IMR-90 (cell line): ENCODE measurements around the gene GPR45. TPM values are rescaled to one million over a fixed set of nuclear protein-coding genes. Genes with fewer than 3 reads are reported as not detected.

ENCODE experiments used
- ATAC-seq: fragments of 200-7000 bp; cut with Tn5 transposase; 2 replicates; pipeline ENCODE4 v1.9.1; 2020; ENCODE audit warnings: low read depth, mild to moderate bottlenecking, moderate library complexity
- BruUV-seq: library from RNA; stranded (reverse); fragments of 400-500 nt; replicated peaks from 2 replicates; lab custom pipeline; 2021; lab: Mats Ljungman, UMichigan
- CTCF ChIA-PET: fragments of 300-600 bp; formaldehyde crosslinking; extraction: SDS; loops from one replicate; lab custom pipeline; 2021; ENCODE audit warnings: antibody characterized with exemption; lab: Yijun Ruan, JAX
- POLR2A ChIA-PET: fragments of 300-600 bp; sonication (Branson Sonifier 250); formaldehyde crosslinking; loops from one replicate; lab custom pipeline; 2022; ENCODE audit warnings: antibody characterized with exemption; ENCODE audit not compliant: unreplicated experiment; lab: Charles Lee
- DNase-seq: peaks from one replicate; pipeline ENCODE4 v3.0.0; 2013
- H2AFZ ChIP-seq: replicated peaks from 2 replicates; pipeline ENCODE3; 2013; ENCODE audit warnings: low read length, mild to moderate bottlenecking; ENCODE audit not compliant: poor library complexity
- H2AK5ac ChIP-seq: 2 replicates; pipeline ENCODE4 v1.6.1; 2013; ENCODE audit warnings: low read depth, low read length, inconsistent platforms
- H2AK9ac ChIP-seq: replicated peaks from 2 replicates; pipeline ENCODE3; 2013; ENCODE audit warnings: mild to moderate bottlenecking, low read depth, low read length, moderate library complexity; ENCODE audit not compliant: poor library complexity
- H2BK120ac ChIP-seq: 2 replicates; pipeline ENCODE4 v1.6.1; 2013; ENCODE audit warnings: low read depth, low read length, inconsistent platforms
- H2BK15ac ChIP-seq: 3 replicates; pipeline ENCODE4 v1.6.1; 2013; ENCODE audit warnings: low read depth, low read length, inconsistent platforms
- H2BK20ac ChIP-seq: 2 replicates; pipeline ENCODE4 v1.6.1; 2013; ENCODE audit warnings: low read depth, mild to moderate bottlenecking, inconsistent platforms, low read length, moderate library complexity
- H2BK5ac ChIP-seq: 2 replicates; pipeline ENCODE4 v1.6.1; 2013; ENCODE audit warnings: mild to moderate bottlenecking, low read depth, low read length, inconsistent platforms; ENCODE audit not compliant: poor library complexity, severe bottlenecking
- H3K14ac ChIP-seq: replicated peaks from 2 replicates; pipeline ENCODE4 v1.6.1; 2013; ENCODE audit warnings: low read depth, low read length, inconsistent platforms
- H3K18ac ChIP-seq: 2 replicates; pipeline ENCODE4 v1.6.1; 2013; ENCODE audit warnings: low read depth, low read length, control low read depth
- H3K23ac ChIP-seq: 2 replicates; pipeline ENCODE4 v1.6.1; 2013; ENCODE audit warnings: low read depth, low read length, inconsistent platforms
- H3K27ac ChIP-seq: 2 replicates; pipeline ENCODE4 v1.5.1; 2013; ENCODE audit warnings: mild to moderate bottlenecking, control low read depth, low read length; ENCODE audit not compliant: insufficient read depth
- H3K27me3 ChIP-seq: 2 replicates; pipeline ENCODE4 v1.6.1; 2013; ENCODE audit warnings: low read length; ENCODE audit not compliant: control insufficient read depth, insufficient read depth
- H3K36me3 ChIP-seq: 2 replicates; pipeline ENCODE4 v1.6.1; 2013; ENCODE audit warnings: low read length, mixed read lengths; ENCODE audit not compliant: control insufficient read depth, insufficient read depth
- H3K4ac ChIP-seq: 2 replicates; pipeline ENCODE4 v1.6.1; 2013; ENCODE audit warnings: low read depth, low read length, inconsistent platforms
- H3K4me1 ChIP-seq: 2 replicates; pipeline ENCODE4 v1.6.1; 2013; ENCODE audit warnings: low read length, mixed read lengths; ENCODE audit not compliant: control insufficient read depth, insufficient read depth
- H3K4me2 ChIP-seq: 2 replicates; pipeline ENCODE4 v1.6.1; 2013; ENCODE audit warnings: low read depth, mild to moderate bottlenecking, control low read depth, low read length, moderate library complexity
- H3K4me3 ChIP-seq: 2 replicates; pipeline ENCODE4 v1.5.1; 2013; ENCODE audit warnings: low read depth, mild to moderate bottlenecking, control low read depth, low read length, moderate library complexity; ENCODE audit not compliant: insufficient read depth
- H3K56ac ChIP-seq: 2 replicates; pipeline ENCODE4 v1.6.1; 2013; ENCODE audit warnings: low read length, inconsistent platforms; ENCODE audit not compliant: insufficient read depth; ENCODE audit errors: extremely low read depth
- H3K79me1 ChIP-seq, 2 experiments: 2 replicates each; pipeline ENCODE4 v1.6.1; 2013; ENCODE audit warnings: low read length in 2 of 2, inconsistent platforms in 1 of 2, low read depth in 1 of 2
- H3K9ac ChIP-seq: 2 replicates; pipeline ENCODE4 v1.6.1; 2013; ENCODE audit warnings: low read depth, low read length, control low read depth
- H3K9me1 ChIP-seq: 2 replicates; pipeline ENCODE4 v1.6.1; 2013; ENCODE audit warnings: low read length, inconsistent platforms; ENCODE audit not compliant: insufficient read depth
- H3K9me3 ChIP-seq: 2 replicates; pipeline ENCODE4 v1.6.1; 2013; ENCODE audit warnings: low read length; ENCODE audit not compliant: control insufficient read depth, insufficient read depth
- H4K20me1 ChIP-seq: 2 replicates; pipeline ENCODE4 v1.6.1; 2013; ENCODE audit warnings: low read length, inconsistent platforms; ENCODE audit not compliant: insufficient read depth
- H4K5ac ChIP-seq: 2 replicates; pipeline ENCODE4 v1.6.1; 2013; ENCODE audit warnings: mild to moderate bottlenecking, low read depth, low read length, control low read depth
- H4K8ac ChIP-seq, 2 experiments: 2 replicates each; pipeline ENCODE4 v1.6.1; 2013; ENCODE audit warnings: low read depth in 2 of 2, low read length in 2 of 2, control low read depth in 1 of 2, inconsistent platforms in 1 of 2
- H4K91ac ChIP-seq: 2 replicates; pipeline ENCODE4 v1.6.1; 2013; ENCODE audit warnings: low read depth, low read length, inconsistent platforms; ENCODE audit not compliant: insufficient read depth
- BHLHE40 ChIP-seq: fragments of 150-350 bp; IDR thresholded peaks from 2 replicates; pipeline ENCODE4 v1.6.1; 2016; ENCODE audit warnings: mild to moderate bottlenecking, low read depth, low read length
- CHD1 ChIP-seq: IDR thresholded peaks from 2 replicates; pipeline ENCODE4 v1.6.1; 2012; ENCODE audit warnings: low read depth, low read length, improper control_type of control experiment
- ELK1 ChIP-seq: fragments of 150-350 bp; IDR thresholded peaks from 2 replicates; pipeline ENCODE4 v1.6.1; 2016; ENCODE audit warnings: low read depth, mild to moderate bottlenecking, low read length, moderate library complexity, borderline replicate concordance
- FOS ChIP-seq: fragments of 150-350 bp; IDR thresholded peaks from 2 replicates; pipeline ENCODE4 v1.6.1; 2016; ENCODE audit warnings: low read depth, low read length
- MAFK ChIP-seq: IDR thresholded peaks from 2 replicates; pipeline ENCODE4 v1.6.1; 2012; ENCODE audit warnings: low read depth, low read length, improper control_type of control experiment
- MAZ ChIP-seq: IDR thresholded peaks from 2 replicates; pipeline ENCODE4 v1.6.1; 2012; ENCODE audit warnings: low read depth, mild to moderate bottlenecking, low read length, improper control_type of control experiment, moderate library complexity, borderline replicate concordance
- NFE2L2 ChIP-seq: fragments of 150-350 bp; IDR thresholded peaks from 2 replicates; pipeline ENCODE4 v1.6.1; 2016; ENCODE audit warnings: low read depth, mild to moderate bottlenecking, low read length
- POLR2A ChIP-seq: IDR thresholded peaks from 2 replicates; pipeline ENCODE4 v1.6.1; 2012; ENCODE audit warnings: mild to moderate bottlenecking, low read depth, low read length
- RAD21 ChIP-seq: IDR thresholded peaks from 2 replicates; pipeline ENCODE4 v1.6.1; 2012; ENCODE audit warnings: low read length, improper control_type of control experiment
- RCOR1 ChIP-seq: IDR thresholded peaks from 2 replicates; pipeline ENCODE4 v1.6.1; 2012; ENCODE audit warnings: mild to moderate bottlenecking, low read length, improper control_type of control experiment; ENCODE audit not compliant: insufficient replicate concordance
- SMC3 ChIP-seq: fragments of 150-350 bp; IDR thresholded peaks from 2 replicates; pipeline ENCODE4 v1.6.1; 2016; ENCODE audit warnings: low read depth, mild to moderate bottlenecking, antibody characterized with exemption, low read length, moderate library complexity
- WGBS, 2 experiments: methylation state at CpG; one replicate each; pipeline versions ENCODE4 v1.1.5 to v1.1.7; 2013; ENCODE audit warnings: missing lambda C conversion rate in 2 of 2; ENCODE audit not compliant: insufficient read length in 1 of 2; ENCODE audit errors: extremely low coverage in 2 of 2; 5-methylcytosine and 5-hydroxymethylcytosine counted together
- dilution Hi-C: fragments of 300-500 bp; cut with HindIII; formaldehyde crosslinking; loops from one replicate; pipeline ENCODE4 v1.14.3; 2018; ENCODE audit warnings: low sequenced_read_pairs; ENCODE audit not compliant: unreplicated experiment
- in situ Hi-C: fragments of 300-500 bp; cut with MboI; formaldehyde crosslinking; loops from 3 replicates; pipeline ENCODE4 v1.14.3; 2019; ENCODE audit warnings: low sequenced_read_pairs, inconsistent platforms, mixed read lengths
- intact Hi-C: fragments of 100-400 bp; cut with micrococcal nuclease; formaldehyde crosslinking; loops from 2 replicates; pipeline ENCODE4 v1.10.0; 2022
- polyA plus RNA-seq, 3 experiments: library from polyadenylated mRNA; depleted of rRNA; stranded (reverse); fragments of >200 nt; gene quantifications; 2 replicates each; pipeline ENCODE4 v1.2.3, GENCODE V29; 2012; ENCODE audit warnings: low replicate concordance in 1 of 3
- total RNA-seq: library from RNA; depleted of rRNA; stranded (reverse); fragments of >200 nt; gene quantifications from 2 replicates; pipeline ENCODE4 v1.2.3, GENCODE V29; 2012
- TF ChIP-seq, protein P1 (sequence below): fragments of 150-350 bp; IDR thresholded peaks from 2 replicates; pipeline ENCODE4 v1.6.1; 2017; ENCODE audit warnings: mild to moderate bottlenecking, antibody characterized with exemption, low read length, low read depth

Gene GPR45
- total and polyA plus RNA-seq, 2 of the 4 experiments (the other 2 are of a cell fraction) = not detected

DNA sequence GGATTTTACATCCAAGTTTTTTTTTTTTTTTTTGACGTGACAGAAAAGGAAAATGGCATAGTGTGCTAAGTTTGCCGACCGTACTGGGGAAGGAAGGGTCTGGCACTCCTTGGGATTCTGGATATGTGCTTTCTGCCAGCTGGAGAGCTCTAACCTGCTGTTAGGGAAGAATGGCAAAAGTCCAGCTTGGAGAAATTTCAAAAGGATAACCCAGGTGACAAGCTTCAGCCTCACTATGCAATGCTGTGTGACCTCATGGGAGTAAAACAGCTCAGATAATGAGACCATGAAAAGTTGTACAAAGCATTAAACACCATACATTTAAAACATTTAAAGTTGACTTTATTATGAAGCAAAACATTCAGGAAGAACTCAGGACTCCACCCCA is 10.3 kb upstream of the GPR45 start:
- Histone ChIP-seq H2BK20ac (no peak overlapping the region), H3K4me1 (no peaks in the 10 kb centered on the region), H3K27me3 (peaks cover 12% of the 10 kb centered on the region), H3K27ac (no peak overlapping the region), H4K91ac (no peak overlapping the region), H4K8ac (no peak overlapping the region), H3K18ac (no peak overlapping the region), H3K4me2 (no peak overlapping the region), H2AK5ac (no peak overlapping the region), H3K79me1 (no peaks in the 10 kb centered on the region), H3K14ac (no peak overlapping the region), H2AFZ (no peak overlapping the region), H3K56ac (no peak overlapping the region), H3K9me3 (no peaks in the 10 kb centered on the region), H2AK9ac (no peak overlapping the region), H4K20me1 (no peaks in the 10 kb centered on the region), H2BK5ac (no peak overlapping the region), H3K36me3 (no peaks in the 10 kb centered on the region), H4K5ac (no peak overlapping the region), H3K9me1 (no peaks in the 10 kb centered on the region), H3K4ac (no peak overlapping the region), H3K4me3 (no peak overlapping the region), H3K23ac (no peak overlapping the region), H3K9ac (no peak overlapping the region), H2BK120ac (no peak overlapping the region), H2BK15ac (no peak overlapping the region)
- ATAC-seq (no peak), DNase-seq (no peak)
- no TSS peak for BruUV-seq
- dilution Hi-C loops = no loop called here
- no CpG with 5 or more reads among the region's 3 CpGs for WGBS, 2 experiments
- TF ChIP-seq CHD1 (no peak), ELK1 (no peak), BHLHE40 (no peak), RCOR1 (no peak), MAFK (no peak), POLR2A (no peak), NFE2L2 (no peak), SMC3 (no peak), MAZ (no peak), RAD21 (no peak), FOS (no peak)
- TF ChIP-seq, protein P1, sequence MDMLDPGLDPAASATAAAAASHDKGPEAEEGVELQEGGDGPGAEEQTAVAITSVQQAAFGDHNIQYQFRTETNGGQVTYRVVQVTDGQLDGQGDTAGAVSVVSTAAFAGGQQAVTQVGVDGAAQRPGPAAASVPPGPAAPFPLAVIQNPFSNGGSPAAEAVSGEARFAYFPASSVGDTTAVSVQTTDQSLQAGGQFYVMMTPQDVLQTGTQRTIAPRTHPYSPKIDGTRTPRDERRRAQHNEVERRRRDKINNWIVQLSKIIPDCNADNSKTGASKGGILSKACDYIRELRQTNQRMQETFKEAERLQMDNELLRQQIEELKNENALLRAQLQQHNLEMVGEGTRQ = no peak
- POLR2A ChIA-PET = no interaction called here
- intact Hi-C loops = no loop called here
- in situ Hi-C loops = loop anchor here (5.0 kb wide), 1 partner anchor 119 kb away; no protein-coding TSS in a partner anchor
- CTCF ChIA-PET = interaction anchor here (1.0 kb wide), 1 partner anchor 116 kb away, joined by 4 read pairs; no protein-coding TSS in a partner anchor
